HG02870 (cell line): ENCODE data around the gene PCDHGB3.
"Not testable (repeated sequence)": the region's sequence is repeated elsewhere in the genome, so short reads cannot be mapped to it uniquely, and the experiment has no call there.

ENCODE experiments used
- ATAC-seq: cut with Tn5 transposase; IDR thresholded peaks from one replicate; pipeline ENCODE4 v1.9.1; 2021; ENCODE audit warnings: mild to moderate bottlenecking, moderate library complexity; ENCODE audit not compliant: unreplicated experiment

Gene PCDHGB3

DNA sequence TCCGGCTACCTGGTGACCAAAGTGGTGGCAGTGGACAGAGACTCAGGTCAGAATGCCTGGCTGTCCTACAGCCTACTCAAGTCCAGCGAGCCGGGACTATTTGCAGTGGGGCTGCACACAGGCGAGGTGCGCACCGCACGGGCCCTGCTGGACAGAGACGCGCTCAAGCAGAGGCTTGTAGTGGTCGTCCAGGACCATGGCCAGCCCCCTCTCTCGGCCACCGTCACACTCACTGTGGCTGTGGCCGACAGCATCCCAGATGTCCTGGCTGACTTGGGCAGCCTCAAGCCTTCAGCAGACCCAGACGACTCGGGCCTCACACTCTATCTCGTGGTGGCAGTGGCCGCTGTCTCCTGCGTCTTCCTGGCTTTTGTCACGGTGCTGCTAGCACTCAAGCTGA, 13.1 kb upstream of the PCDHGB3 start:
- ATAC-seq: no peak

DNA sequence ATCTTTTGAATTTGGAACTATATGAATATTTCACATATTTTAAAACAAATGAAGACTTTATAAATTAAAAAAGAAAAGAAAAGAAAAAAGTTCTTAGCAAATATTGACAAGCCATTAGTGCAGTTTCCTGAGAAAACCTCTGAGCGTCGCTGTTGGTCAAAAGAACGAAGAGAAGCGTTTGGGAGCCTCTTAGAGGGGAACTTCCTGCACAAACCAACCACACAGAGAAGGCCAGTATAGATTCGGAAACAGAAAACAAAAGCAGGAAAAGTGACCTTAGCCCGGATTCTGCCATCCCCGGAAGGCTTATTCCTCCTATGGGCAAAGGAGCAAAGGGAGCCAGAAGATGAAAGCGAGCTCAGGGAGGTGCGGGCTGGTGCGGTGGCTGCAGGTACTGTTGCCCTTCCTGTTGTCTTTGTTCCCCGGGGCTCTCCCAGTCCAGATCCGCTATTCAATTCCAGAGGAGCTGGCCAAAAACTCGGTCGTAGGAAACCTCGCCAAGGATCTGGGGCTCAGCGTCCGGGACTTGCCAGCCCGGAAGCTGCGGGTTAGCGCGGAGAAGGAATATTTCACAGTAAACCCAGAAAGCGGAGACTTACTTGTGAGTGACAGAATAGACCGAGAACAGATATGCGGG, 10.1 kb upstream of the PCDHGB3 start, which contains the start of gene PCDHGB2:
Gene PCDHGB2 (plus strand): TSS at position 205 of the 637 bp plus-strand sequence. CDS start 142 bp downstream, at position 347.
- ATAC-seq: peak; percentile 70

DNA sequence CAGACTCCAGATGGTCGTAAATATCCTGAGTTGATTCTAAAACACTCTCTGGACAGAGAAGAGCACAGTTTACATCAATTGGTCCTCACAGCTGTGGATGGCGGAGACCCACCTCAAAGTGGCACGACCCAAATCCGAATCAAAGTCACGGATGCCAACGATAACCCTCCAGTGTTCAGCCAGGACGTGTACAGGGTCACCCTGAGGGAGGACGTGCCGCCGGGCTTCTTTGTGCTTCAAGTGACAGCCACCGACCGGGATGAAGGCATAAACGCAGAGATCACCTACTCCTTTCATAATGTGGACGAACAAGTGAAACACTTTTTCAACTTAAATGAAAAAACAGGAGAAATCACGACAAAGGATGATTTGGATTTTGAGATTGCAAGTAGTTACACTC, 9.4 kb upstream of the PCDHGB3 start:
- ATAC-seq: no peak

DNA sequence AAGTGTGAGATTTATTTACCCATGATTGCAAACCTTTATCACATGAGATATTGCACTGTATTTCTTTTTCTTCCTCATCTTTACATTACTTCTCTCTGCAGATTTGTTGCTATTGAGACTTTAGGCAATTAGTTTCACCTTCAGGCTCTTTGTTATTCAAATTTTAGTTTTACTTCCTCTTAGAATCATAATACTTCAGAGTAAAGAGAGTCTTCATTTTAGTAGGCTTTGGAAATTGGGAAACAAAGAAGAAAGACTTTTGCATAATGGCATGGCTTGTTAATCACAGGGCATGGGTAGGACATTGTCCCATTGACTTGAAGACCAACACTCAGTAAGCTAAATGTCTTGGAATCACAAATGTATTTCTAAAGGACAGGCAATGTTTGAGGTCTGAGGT, 7.3 kb upstream of the PCDHGB3 start:
- no peak for ATAC-seq

DNA sequence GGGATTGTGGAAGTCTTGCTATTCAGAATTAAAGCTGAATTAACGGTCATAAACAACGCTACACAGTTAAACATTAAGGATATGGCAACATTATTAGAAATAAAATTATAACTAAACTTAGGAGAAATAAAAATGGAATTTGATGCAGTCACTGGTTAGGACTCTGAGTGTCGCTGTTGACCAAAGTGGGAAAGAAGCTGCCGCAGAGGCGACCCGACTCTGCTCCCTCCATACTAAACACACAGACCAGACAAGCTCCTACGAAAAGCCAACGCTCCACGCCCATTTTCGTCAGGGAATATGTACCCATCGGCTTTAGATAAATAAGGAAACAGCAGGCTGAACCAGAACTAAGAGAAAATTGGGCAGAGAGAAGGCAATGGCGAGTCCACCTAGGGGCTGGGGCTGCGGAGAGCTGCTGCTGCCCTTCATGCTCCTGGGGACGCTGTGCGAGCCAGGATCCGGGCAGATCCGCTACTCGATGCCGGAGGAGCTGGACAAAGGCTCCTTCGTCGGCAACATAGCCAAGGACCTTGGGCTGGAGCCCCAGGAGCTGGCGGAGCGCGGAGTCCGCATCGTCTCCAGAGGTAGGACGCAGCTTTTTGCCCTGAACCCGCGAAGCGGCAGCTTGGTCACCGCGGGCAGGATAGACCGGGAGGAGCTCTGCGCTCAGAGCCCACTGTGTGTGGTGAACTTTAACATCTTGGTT, 5.9 kb upstream of the PCDHGB3 start, which contains the start of gene PCDHGA5:
Gene PCDHGA5 (plus strand): TSS at position 211 of the 709 bp plus-strand sequence. CDS start 169 bp downstream, at position 380.
- ATAC-seq: no peak

DNA sequence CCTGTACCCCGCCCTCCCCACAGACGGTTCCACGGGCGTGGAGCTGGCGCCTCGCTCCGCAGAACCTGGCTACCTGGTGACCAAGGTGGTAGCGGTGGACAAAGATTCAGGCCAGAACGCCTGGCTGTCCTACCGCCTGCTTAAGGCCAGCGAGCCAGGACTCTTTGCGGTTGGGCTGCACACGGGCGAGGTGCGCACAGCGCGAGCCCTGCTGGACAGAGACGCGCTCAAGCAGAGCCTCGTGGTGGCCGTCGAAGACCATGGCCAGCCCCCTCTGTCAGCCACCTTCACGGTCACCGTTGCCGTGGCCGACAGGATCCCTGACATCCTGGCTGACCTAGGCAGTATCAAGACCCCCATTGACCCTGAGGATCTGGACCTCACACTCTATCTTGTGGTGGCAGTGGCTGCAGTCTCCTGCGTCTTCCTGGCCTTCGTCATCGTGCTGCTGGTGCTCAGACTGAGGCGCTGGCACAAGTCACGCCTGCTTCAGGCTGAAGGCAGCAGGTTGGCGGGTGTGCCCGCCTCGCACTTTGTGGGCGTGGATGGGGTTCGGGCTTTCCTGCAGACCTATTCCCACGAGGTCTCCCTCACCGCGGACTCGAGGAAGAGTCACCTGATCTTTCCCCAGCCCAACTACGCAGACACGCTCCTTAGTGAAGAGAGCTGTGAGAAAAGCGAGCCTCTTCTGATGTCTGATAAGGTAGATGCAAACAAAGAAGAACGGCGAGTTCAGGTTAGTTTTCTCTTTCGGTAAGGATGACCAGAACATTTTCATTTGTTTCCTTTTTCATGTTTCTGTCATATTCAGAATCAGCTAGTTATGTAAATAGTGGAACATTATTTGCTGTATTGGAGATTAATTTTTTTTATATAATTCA, 3.8 kb upstream of the PCDHGB3 start:
- ATAC-seq: no peak

DNA sequence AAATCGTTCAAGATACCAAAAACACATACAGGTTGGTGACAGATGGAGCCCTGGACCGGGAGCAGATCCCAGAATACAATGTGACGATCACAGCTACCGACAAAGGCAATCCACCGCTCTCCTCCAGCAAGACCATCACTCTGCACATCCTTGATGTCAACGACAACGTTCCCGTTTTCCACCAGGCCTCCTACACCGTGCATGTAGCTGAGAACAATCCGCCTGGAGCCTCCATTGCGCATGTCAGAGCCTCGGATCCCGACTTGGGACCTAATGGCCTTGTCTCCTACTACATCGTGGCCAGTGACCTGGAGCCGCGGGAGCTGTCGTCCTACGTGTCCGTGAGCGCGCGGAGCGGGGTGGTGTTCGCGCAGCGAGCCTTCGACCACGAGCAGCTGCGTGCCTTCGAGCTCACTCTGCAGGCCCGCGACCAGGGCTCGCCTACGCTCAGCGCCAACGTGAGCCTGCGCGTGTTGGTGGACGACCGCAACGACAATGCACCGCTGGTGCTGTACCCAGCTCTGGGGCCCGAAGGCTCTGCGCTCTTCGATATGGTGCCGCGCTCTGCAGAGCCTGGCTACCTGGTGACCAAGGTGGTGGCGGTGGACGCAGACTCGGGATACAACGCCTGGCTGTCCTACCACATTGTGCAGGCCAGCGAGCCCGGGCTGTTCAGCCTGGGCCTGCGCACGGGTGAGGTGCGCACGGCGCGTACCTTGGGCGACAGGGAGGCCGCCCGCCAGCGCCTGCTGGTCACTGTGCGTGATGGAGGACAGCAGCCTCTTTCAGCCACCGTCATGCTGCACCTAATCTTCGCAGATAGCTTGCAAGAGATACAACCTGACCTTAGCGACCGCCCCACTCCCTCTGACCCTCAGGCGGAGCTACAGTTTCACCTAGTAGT, 1.8 kb downstream of the PCDHGB3 start:
- ATAC-seq: no peak

DNA sequence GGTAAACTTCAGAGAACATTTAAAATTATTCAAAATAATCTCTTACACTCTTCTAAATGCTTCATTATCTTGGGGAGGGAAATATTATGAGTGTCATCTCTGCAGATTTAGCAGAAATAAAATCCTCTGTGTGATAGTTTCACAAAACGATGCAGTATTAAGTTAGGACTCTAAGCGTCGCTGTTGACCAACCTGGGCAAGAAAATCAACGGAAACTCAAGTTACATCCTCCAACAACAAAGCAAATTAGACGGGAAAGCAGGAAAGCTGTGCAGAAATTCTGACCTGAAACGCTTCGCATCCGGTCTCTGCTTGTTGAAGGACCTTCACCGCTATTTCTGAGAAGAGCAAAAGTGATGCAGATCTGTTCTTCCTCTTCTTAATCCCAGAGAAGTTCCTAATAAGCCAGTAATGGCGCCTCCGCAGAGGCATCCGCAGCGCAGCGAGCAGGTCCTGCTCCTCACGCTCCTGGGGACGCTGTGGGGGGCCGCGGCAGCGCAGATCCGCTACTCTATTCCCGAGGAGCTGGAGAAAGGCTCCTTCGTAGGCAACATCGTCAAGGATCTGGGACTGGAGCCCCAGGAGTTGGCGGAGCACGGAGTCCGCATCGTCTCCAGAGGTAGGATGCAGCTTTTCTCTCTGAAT, 3.8 kb downstream of the PCDHGB3 start, which contains the start of gene PCDHGA6:
Gene PCDHGA6 (plus strand): TSS at position 219 of the 645 bp plus-strand sequence. CDS start 193 bp downstream, at position 412.
- ATAC-seq: no peak

DNA sequence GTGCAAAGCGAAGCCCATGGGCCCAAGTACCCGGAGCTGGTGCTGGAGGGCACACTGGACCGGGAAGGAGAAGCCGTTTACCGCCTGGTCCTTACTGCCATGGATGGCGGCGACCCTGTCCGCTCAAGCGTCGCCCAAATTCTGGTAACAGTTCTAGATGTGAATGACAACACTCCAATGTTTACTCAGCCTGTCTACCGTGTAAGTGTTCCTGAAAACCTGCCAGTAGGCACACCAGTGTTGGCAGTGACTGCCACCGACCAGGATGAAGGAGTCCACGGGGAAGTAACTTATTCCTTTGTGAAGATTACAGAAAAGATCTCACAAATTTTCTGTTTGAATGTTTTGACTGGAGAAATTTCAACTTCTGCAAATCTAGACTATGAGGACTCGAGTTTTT, 4.6 kb downstream of the PCDHGB3 start:
- no peak for ATAC-seq

DNA sequence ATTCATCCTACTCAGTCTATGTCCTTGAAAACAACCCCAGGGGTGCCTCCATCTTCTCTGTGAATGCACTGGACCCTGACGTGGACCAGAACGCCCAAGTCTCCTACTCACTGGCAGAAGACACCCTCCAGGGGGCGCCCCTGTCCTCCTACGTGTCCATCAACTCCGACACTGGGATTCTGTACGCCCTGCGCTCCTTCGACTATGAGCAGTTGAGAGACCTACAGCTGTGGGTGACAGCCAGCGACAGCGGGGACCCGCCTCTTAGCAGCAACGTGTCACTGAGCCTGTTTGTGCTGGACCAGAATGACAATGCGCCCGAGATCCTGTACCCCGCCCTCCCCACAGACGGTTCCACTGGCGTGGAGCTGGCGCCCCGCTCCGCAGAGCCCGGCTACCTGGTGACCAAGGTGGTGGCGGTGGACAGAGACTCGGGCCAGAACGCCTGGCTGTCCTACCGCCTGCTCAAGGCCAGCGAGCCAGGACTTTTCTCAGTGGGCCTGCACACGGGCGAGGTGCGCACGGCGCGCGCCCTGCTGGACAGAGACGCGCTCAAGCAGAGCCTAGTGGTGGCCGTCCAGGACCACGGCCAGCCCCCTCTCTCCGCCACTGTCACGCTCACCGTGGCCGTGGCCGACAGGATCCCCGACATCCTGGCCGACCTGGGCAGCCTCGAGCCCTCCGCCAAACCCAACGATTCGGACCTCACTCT, 5.6 kb downstream of the PCDHGB3 start:
- not testable (repeated sequence) for ATAC-seq

DNA sequence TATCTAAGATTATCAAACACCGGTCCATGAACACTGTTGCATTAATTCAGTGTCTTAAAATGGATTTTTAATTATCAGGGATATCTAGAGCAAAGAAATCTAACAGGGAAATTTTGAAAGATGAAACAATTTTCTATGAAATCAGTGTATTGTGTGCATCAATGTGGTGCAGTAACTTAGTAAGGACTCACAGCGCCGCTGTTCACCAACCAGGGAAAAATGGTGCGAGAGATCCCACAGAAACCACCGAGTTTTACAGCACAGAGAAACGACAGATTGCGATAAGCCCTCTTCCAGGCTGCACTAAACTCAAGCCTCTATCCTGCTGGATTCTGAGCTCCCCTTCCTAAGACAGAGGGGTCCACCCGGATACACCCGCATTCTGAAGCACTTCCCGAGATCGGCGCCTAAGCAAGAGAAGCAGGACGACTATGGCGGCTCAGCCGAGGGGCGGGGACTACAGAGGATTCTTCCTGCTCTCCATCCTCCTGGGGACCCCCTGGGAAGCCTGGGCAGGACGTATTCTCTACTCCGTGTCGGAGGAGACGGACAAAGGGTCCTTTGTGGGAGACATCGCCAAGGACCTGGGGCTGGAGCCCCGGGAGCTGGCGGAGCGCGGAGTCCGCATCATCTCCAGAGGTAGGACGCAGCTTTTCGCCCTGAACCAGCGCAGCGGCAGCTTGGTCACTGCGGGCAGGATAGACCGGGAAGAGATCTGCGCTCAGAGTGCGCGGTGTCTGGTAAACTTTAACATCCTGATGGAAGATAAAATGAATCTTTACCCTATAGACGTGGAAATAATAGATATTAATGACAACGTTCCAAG, 12.6 kb downstream of the PCDHGB3 start, which contains the start of gene PCDHGA7:
Gene PCDHGA7 (plus strand): TSS at position 274 of the 826 bp plus-strand sequence. CDS start 158 bp downstream, at position 432.
- ATAC-seq: no peak

DNA sequence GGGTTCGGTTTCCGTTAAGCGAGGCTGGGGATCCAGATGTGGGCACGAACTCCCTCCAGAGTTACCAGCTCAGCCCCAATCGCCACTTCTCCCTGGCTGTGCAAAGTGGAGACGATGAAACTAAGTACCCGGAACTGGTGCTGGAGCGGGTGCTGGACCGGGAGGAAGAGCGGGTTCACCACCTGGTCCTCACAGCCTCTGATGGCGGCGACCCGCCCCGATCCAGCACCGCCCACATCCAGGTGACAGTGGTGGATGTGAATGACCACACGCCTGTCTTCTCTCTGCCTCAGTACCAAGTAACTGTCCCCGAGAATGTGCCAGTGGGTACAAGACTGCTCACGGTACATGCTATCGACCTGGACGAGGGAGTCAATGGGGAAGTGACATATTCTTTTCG, 13.3 kb downstream of the PCDHGB3 start:
- no peak for ATAC-seq

DNA sequence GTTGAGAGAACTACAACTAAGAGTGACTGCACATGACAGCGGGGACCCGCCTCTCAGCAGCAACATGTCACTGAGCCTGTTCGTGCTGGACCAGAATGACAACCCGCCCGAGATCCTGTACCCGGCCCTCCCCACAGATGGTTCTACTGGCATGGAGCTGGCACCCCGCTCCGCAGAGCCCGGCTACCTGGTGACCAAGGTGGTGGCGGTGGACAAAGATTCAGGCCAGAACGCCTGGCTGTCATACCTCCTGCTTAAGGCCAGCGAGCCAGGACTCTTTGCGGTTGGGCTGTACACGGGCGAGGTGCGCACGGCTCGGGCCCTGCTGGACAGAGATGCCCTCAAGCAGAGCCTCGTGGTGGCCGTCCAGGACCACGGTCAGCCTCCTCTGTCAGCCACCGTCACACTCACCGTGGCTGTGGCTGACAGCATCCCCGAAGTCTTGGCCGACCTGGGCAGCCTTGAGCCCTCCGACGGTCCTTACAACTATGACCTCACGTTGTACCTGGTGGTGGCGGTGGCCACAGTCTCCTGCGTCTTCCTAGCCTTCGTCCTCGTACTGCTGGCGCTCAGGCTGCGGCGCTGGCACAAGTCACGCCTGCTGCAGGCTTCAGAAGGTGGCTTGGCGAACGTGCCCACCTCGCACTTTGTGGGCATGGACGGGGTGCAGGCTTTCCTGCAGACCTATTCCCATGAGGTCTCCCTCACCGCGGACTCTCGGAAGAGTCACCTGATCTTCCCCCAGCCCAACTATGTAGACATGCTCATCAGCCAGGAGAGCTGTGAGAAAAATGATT, 14.6 kb downstream of the PCDHGB3 start:
- no peak for ATAC-seq

DNA sequence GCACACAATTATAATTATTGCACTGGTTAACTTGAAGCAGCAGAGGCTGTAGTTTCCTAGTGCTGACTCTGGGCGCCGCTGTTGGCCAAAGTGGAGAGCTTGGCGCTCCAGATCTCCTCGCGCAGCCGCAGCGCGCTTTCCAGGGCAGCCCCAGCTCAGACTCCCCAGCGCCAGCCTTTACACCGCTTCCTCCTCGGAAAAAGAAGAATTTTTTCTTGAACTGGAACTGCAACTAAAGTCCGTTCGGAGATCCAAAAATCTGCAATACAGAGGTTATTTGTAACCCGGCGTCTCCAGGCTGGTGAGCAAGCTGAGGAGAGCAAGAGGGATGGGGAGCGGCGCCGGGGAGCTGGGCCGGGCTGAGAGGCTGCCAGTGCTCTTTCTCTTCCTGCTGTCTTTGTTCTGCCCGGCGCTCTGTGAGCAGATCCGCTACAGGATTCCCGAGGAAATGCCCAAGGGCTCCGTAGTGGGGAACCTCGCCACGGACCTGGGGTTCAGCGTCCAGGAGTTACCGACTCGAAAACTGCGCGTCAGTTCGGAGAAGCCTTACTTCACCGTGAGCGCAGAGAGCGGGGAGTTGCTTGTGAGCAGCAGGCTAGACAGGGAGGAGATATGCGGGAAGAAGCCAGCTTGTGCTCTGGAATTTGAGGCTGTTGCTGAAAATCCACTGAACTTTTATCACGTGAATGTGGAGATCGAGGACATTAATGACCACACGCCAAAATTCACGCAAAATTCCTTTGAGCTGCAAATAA, 17.7 kb downstream of the PCDHGB3 start, which contains the start of gene PCDHGB4:
Gene PCDHGB4 (plus strand): TSS at position 142 of the 755 bp plus-strand sequence. CDS start 187 bp downstream, at position 329.
- not testable (repeated sequence) for ATAC-seq

DNA sequence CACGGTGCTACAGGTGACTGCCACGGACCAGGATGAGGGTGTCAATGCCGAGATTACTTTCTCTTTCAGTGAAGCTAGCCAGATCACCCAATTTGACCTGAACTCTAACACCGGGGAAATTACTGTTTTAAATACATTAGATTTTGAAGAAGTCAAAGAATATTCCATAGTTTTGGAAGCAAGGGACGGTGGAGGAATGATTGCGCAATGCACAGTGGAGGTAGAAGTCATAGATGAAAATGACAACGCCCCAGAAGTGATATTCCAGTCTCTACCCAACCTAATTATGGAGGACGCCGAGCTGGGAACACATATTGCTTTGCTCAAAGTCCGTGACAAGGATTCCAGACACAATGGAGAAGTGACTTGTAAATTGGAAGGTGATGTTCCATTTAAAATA, 18.6 kb downstream of the PCDHGB3 start:
- ATAC-seq: no peak
